Activated CD4-positive, alpha-beta T cell treated with anti-CD3 and anti-CD28 coated beads, Interleukin-2, amount 50 U/mL, for 48 hours (primary cell): ENCODE data around the gene ASIC3.
"Not testable (repeated sequence)": the region's sequence is repeated elsewhere in the genome, so short reads cannot be mapped to it uniquely, and the experiment has no call there.

Source experiments
- DNase-seq, 2 experiments: peaks; one replicate each; pipeline ENCODE4 v3.0.0-alpha.2; 2020

The ASIC3 gene

GRCh38 chr7:151014950-151015349, 33.4 kb upstream of the ASIC3 start:
- DNase-seq = peak in 1 of 2 experiments; percentile 42

- DNase-seq = no peak
These were observed 32.4 kb upstream of the ASIC3 start for GRCh38 chr7:151015967-151016366.

- DNase-seq = no peak
These were observed 31.8 kb upstream of the ASIC3 start for GRCh38 chr7:151016505-151016904.

- peak in 1 of 2 experiments; percentile 13 for DNase-seq
These were observed 31.4 kb upstream of the ASIC3 start for GRCh38 chr7:151016942-151017341.

- DNase-seq = peak in 1 of 2 experiments; percentile 20
These were observed 30.9 kb upstream of the ASIC3 start for GRCh38 chr7:151017370-151017952.

GRCh38 chr7:151017953-151018420, 30.3 kb upstream of the ASIC3 start:
- peak; percentile 83 to 88 for DNase-seq

- peak in 1 of 2 experiments; percentile 51 for DNase-seq
These were observed 29.8 kb upstream of the ASIC3 start for GRCh38 chr7:151018421-151019129.

- DNase-seq = no peak
These were observed 29.2 kb upstream of the ASIC3 start for GRCh38 chr7:151019130-151019447.

GRCh38 chr7:151020231-151020630, 28.1 kb upstream of the ASIC3 start:
- no peak for DNase-seq

- DNase-seq = no peak
These were observed 25.1 kb upstream of the ASIC3 start for GRCh38 chr7:151023232-151023631.

- no peak for DNase-seq
These were observed 23.8 kb upstream of the ASIC3 start, which contains the start of gene ATG9B for GRCh38 chr7:151024435-151025056. ATG9B (minus strand) TSS chr7:151024494; CDS start chr7:151024423, 71 bp downstream.

GRCh38 chr7:151025924-151026671, 22.2 kb upstream of the ASIC3 start:
- DNase-seq = no peak

GRCh38 chr7:151026771-151027727, 21.3 kb upstream of the ASIC3 start:
- DNase-seq = not testable (repeated sequence)

GRCh38 chr7:151027728-151028130, 20.6 kb upstream of the ASIC3 start:
- DNase-seq = not testable (repeated sequence)

GRCh38 chr7:151028131-151028947, 20.0 kb upstream of the ASIC3 start, which contains the start of gene ABCB8:
ABCB8 (plus strand) TSS chr7:151028450; CDS start chr7:151028516, 66 bp downstream.
- peak; percentile 98 to 99 for DNase-seq

- no peak for DNase-seq
These were observed 19.3 kb upstream of the ASIC3 start for GRCh38 chr7:151028948-151029501.

- DNase-seq = no peak
These were observed 17.3 kb upstream of the ASIC3 start for GRCh38 chr7:151031011-151031410.

- DNase-seq = no peak
These were observed 15.1 kb upstream of the ASIC3 start for GRCh38 chr7:151032936-151033863.

GRCh38 chr7:151033864-151034249, 14.5 kb upstream of the ASIC3 start:
- no peak for DNase-seq
